Cerebellar cortex (tissue), 1 donor: ENCODE measurements around the gene HTR6.
"Not testable (repeated sequence)": the region's sequence is repeated elsewhere in the genome, so short reads cannot be mapped to it uniquely, and the experiment has no call there.

Source experiments
- DNase-seq: peaks from one replicate; pipeline ENCODE4 v3.0.0-alpha.2; 2015; ENCODE audit warnings: low spot score

The HTR6 gene

GRCh38 chr1:19639228-19639627 is 25.4 kb upstream of the HTR6 start:
- DNase-seq, result not testable (repeated sequence)

- no peak for DNase-seq
Observed at GRCh38 chr1:19639999-19640362, 24.7 kb upstream of the HTR6 start.

- DNase-seq, result no peak
Observed at GRCh38 chr1:19640363-19641316, 24.0 kb upstream of the HTR6 start.

GRCh38 chr1:19643121-19643520 is 21.6 kb upstream of the HTR6 start:
- DNase-seq, result no peak

- DNase-seq, result no peak
Observed at GRCh38 chr1:19643602-19644394, 20.9 kb upstream of the HTR6 start, which contains the start of gene NBL1. TSS of gene NBL1 (plus strand) at chr1:19644311. CDS start at chr1:19655031, 10,720 bp downstream.

GRCh38 chr1:19644395-19644680 is 20.3 kb upstream of the HTR6 start:
- DNase-seq, result no peak

- DNase-seq, result no peak
Observed at GRCh38 chr1:19644681-19645410, 19.8 kb upstream of the HTR6 start.

GRCh38 chr1:19645411-19646251 is 19.0 kb upstream of the HTR6 start:
- no peak for DNase-seq

- no peak for DNase-seq
Observed at GRCh38 chr1:19646377-19647319, 18.0 kb upstream of the HTR6 start.

- no peak for DNase-seq
Observed at GRCh38 chr1:19647643-19648042, 17.0 kb upstream of the HTR6 start.

- DNase-seq, result no peak
Observed at GRCh38 chr1:19648239-19648638, 16.4 kb upstream of the HTR6 start.

- DNase-seq, result peak; percentile 68
Observed at GRCh38 chr1:19648689-19649088, 16.0 kb upstream of the HTR6 start.

- peak; percentile 45 for DNase-seq
Observed at GRCh38 chr1:19650416-19651140, 14.1 kb upstream of the HTR6 start.

GRCh38 chr1:19651141-19651737 is 13.4 kb upstream of the HTR6 start:
- DNase-seq, result peak; percentile 54

- DNase-seq, result no peak
Observed at GRCh38 chr1:19654386-19654785, 10.3 kb upstream of the HTR6 start.

GRCh38 chr1:19654886-19655717 is 9.6 kb upstream of the HTR6 start:
- DNase-seq, result no peak

- DNase-seq, result no peak
Observed at GRCh38 chr1:19655718-19656080, 9.0 kb upstream of the HTR6 start.

- DNase-seq, result no peak
Observed at GRCh38 chr1:19656134-19656779, 8.4 kb upstream of the HTR6 start.
